Measurements from ENCODE around the gene MCF2L2.
A peak's percentile ranks its signal among the peaks of the same experiment; 100 is the strongest.
"Not testable (repeated sequence)": the region's sequence is repeated elsewhere in the genome, so short reads cannot be mapped to it uniquely, and the experiment has no call there.

Gene MCF2L2

GRCh38 chr3:183172051-183172639 lies 256.3 kb downstream of the MCF2L2 start:
- no peaks in the 10 kb centered on the region for H4K20me1 ChIP-seq
- peaks cover 5 to 25% (median 14%) of the 10 kb centered on the region in 11 experiments; a peak in 15 of 22 replicates for H3K9me3 ChIP-seq (replicated peaks in 1 of 11)
- H3K27ac ChIP-seq, result no peak overlapping the region
- no peak for TF ChIP-seq Cebpa-rat (IDR thresholded peaks at IDR 0.05)
- no peak overlapping the region for H3K9ac ChIP-seq
- peaks cover 7 to 17% (median 13%) of the 10 kb centered on the region in 11 experiments; a peak in 21 of 22 replicates for H3K27me3 ChIP-seq
- no peaks in the 10 kb centered on the region for H3K4me1 ChIP-seq
- H3K4me2 ChIP-seq, result no peak overlapping the region
- H3K36me3 ChIP-seq, result no peaks in the 10 kb centered on the region
- H3K4me3 ChIP-seq, result no peak overlapping the region

GRCh38 chr3:183167975-183168374 lies 260.4 kb downstream of the MCF2L2 start:
- H3K9me3 ChIP-seq (replicated peaks in 1 of 11), result peaks cover 7 to 34% (median 17%) of the 10 kb centered on the region in 11 experiments; a peak in 19 of 22 replicates
- H3K36me3 ChIP-seq, H3K9ac ChIP-seq, H3K4me2 ChIP-seq, H3K4me3 ChIP-seq, H4K20me1 ChIP-seq, H3K4me1 ChIP-seq, H3K27ac ChIP-seq: not testable (repeated sequence)
- H3K27me3 ChIP-seq, result peaks cover 0 to 18% (median 11%) of the 10 kb centered on the region in 11 experiments; a peak in 16 of 22 replicates

DNA sequence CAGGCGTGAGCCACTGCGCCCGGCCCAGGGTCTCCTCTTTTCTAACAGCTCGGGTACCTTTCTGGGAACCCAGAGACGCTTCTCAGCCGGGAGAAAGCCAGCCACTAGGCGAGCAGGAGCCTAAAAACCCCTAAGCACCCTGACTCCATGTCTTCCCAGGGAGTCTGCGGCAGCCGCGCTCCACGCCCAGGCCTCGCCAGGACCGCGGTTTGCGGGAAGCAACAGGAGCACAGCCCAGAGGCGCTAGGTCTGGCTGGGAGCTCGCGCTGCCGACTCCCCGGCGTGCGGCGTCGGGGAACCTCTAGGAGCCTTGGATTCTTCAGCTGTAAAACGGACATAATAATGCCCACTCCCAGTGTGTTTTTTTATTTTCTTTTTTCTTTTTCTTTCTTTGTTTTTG lies 264.9 kb downstream of the MCF2L2 start:
- Histone ChIP-seq H3K4me3 (no peak overlapping the region), H3K9me3 (replicated peaks in 1 of 11) (peaks cover 12 to 42% (median 18%) of the 10 kb centered on the region in 11 experiments; a peak in 19 of 22 replicates), H3K4me2 (no peak overlapping the region)

GRCh38 chr3:183161552-183162336 lies 266.7 kb downstream of the MCF2L2 start:
- no peak for TF ChIP-seq Cebpa-rat (IDR thresholded peaks at IDR 0.05)
- Histone ChIP-seq H3K4me2 (peak overlapping the region; percentile 92 to 99 (median 97)), H3K27ac (peak overlapping the region in 1 of 11 experiments; percentile 3; a peak in 1 of 22 replicates), H3K27me3 (peaks cover 10 to 57% (median 24%) of the 10 kb centered on the region in 11 experiments; a peak in 21 of 22 replicates), H3K4me1 (peaks cover 21 to 34% (median 28%) of the 10 kb centered on the region in 10 experiments), H4K20me1 (peaks cover 0 to 19% (median 0%) of the 10 kb centered on the region in 11 experiments; a peak in 6 of 22 replicates), H3K4me3 (peak overlapping the region; percentile 55 to 72 (median 64)), H3K9me3 (replicated peaks in 1 of 11) (peaks cover 0 to 34% (median 8%) of the 10 kb centered on the region in 11 experiments; a peak in 13 of 22 replicates), H3K36me3 (no peaks in the 10 kb centered on the region), H3K9ac (peak overlapping the region in 6 of 11 experiments; percentile 12 to 53 (median 26); a peak in 4 of 22 replicates)

More for the DNA sequence above, 264.9 kb downstream of the MCF2L2 start:
- H4K20me1 ChIP-seq, result peaks cover 0 to 19% (median 0%) of the 10 kb centered on the region in 11 experiments; a peak in 6 of 22 replicates
- H3K9ac ChIP-seq, result no peak overlapping the region
- no peaks in the 10 kb centered on the region for H3K36me3 ChIP-seq
- no peak overlapping the region for H3K27ac ChIP-seq
- peaks cover 21 to 29% (median 25%) of the 10 kb centered on the region in 10 experiments for H3K4me1 ChIP-seq
- H3K27me3 ChIP-seq, result peaks cover 10 to 50% (median 24%) of the 10 kb centered on the region in 11 experiments; a peak in 21 of 22 replicates
- TF ChIP-seq Cebpa-rat (IDR thresholded peaks at IDR 0.05), result no peak

DNA sequence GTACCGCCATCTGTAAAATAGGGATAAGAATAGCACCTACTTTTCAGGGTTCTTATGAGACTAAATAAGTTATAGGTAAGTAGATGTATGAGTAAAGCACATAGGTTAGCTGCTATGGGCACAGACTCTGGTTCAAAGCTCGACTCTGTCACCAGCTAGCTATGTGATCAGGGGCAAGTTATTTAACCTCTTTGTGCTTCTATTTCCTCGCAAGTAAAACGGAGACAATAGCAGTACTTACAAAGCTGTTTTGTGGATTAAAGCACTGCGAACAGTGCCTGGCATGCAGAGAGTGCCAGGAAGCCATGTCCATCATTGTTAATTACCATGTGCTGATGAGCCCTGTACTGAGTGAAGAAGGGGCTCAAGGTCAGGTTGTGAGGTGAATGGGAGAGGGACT lies 267.8 kb downstream of the MCF2L2 start:
- Histone ChIP-seq H3K9ac (no peak overlapping the region), H3K27me3 (peaks cover 10 to 57% (median 24%) of the 10 kb centered on the region in 11 experiments; a peak in 21 of 22 replicates), H3K27ac (no peak overlapping the region), H4K20me1 (peaks cover 0 to 19% (median 0%) of the 10 kb centered on the region in 11 experiments; a peak in 6 of 22 replicates), H3K36me3 (no peaks in the 10 kb centered on the region), H3K9me3 (replicated peaks in 1 of 11) (peaks cover 0 to 34% (median 8%) of the 10 kb centered on the region in 11 experiments; a peak in 13 of 22 replicates), H3K4me2 (peak overlapping the region in 4 of 11 experiments; percentile 95 to 99 (median 97); a peak in 5 of 22 replicates), H3K4me1 (peaks cover 25 to 43% (median 36%) of the 10 kb centered on the region in 10 experiments), H3K4me3 (no peak overlapping the region)
- no peak for TF ChIP-seq Cebpa-rat (IDR thresholded peaks at IDR 0.05)

DNA sequence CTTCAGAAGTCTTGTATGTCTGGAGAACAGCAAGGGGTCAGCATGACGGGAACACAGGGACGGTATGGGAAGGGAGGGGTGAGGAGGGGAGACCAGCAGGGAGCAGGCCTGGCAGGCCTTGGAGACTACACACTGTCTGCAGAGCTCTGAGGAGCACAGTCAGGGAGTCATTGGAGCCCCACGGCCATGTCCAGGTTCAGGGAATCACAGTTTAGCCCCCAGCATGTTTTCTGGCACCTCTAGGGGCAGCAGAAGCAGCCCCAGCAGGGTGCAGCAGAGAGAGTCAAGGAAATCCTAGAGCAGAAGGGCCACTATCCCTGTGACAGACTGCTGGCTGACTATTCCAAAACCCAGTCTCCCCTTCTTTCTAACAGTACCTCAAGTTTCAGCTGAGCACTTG lies 269.1 kb downstream of the MCF2L2 start:
- TF ChIP-seq Cebpa-rat (IDR thresholded peaks at IDR 0.05), result no peak
- peaks cover 0 to 19% (median 0%) of the 10 kb centered on the region in 11 experiments; a peak in 6 of 22 replicates for H4K20me1 ChIP-seq
- H3K4me2 ChIP-seq, result peak overlapping the region in 5 of 11 experiments; percentile 34 to 79 (median 45); a peak in 6 of 22 replicates
- H3K27ac ChIP-seq, result no peak overlapping the region
- no peak overlapping the region for H3K4me3 ChIP-seq
- no peaks in the 10 kb centered on the region for H3K36me3 ChIP-seq
- peaks cover 10 to 54% (median 24%) of the 10 kb centered on the region in 11 experiments; a peak in 21 of 22 replicates for H3K27me3 ChIP-seq
- H3K9ac ChIP-seq, result no peak overlapping the region
- H3K9me3 ChIP-seq (replicated peaks in 1 of 11), result peaks cover 0 to 33% (median 8%) of the 10 kb centered on the region in 11 experiments; a peak in 13 of 22 replicates
- H3K4me1 ChIP-seq, result peaks cover 25 to 45% (median 37%) of the 10 kb centered on the region in 10 experiments

- Histone ChIP-seq H3K36me3 (no peaks in the 10 kb centered on the region), H3K4me1 (peaks cover 25 to 48% (median 37%) of the 10 kb centered on the region in 10 experiments), H3K27ac (0 out of 22 replicates have a peak overlapping the region, but pooled peaks of 1 of the 11 experiments have one; percentile 4), H3K9me3 (replicated peaks in 1 of 11) (peaks cover 0 to 26% (median 5%) of the 10 kb centered on the region in 11 experiments; a peak in 13 of 22 replicates), H3K4me3 (no peak overlapping the region), H4K20me1 (peaks cover 0 to 19% (median 0%) of the 10 kb centered on the region in 11 experiments; a peak in 6 of 22 replicates), H3K4me2 (peak overlapping the region; percentile 18 to 79 (median 44); a peak in 19 of 22 replicates), H3K27me3 (peaks cover 10 to 46% (median 24%) of the 10 kb centered on the region in 11 experiments; a peak in 21 of 22 replicates), H3K9ac (no peak overlapping the region; a peak in 1 of 22 replicates)
- TF ChIP-seq Cebpa-rat (IDR thresholded peaks at IDR 0.05), result no peak
Observed at GRCh38 chr3:183158551-183159006, 269.8 kb downstream of the MCF2L2 start.

- Histone ChIP-seq H3K4me2 (peak overlapping the region in 2 of 11 experiments; percentile 37 to 40; a peak in 4 of 22 replicates), H3K27me3 (peaks cover 10 to 42% (median 22%) of the 10 kb centered on the region in 11 experiments; a peak in 21 of 22 replicates), H3K4me3 (no peak overlapping the region), H3K9ac (no peak overlapping the region), H3K9me3 (replicated peaks in 1 of 11) (peaks cover 0 to 21% (median under 1%) of the 10 kb centered on the region in 11 experiments; a peak in 8 of 22 replicates), H3K4me1 (peaks cover 25 to 53% (median 37%) of the 10 kb centered on the region in 10 experiments), H4K20me1 (peaks cover 0 to 19% (median 0%) of the 10 kb centered on the region in 11 experiments; a peak in 6 of 22 replicates), H3K36me3 (no peaks in the 10 kb centered on the region), H3K27ac (no peak overlapping the region)
- no peak for TF ChIP-seq Cebpa-rat (IDR thresholded peaks at IDR 0.05)
Observed at GRCh38 chr3:183158113-183158512, 270.3 kb downstream of the MCF2L2 start.

Measured in BLaER1 treated with 17β-estradiol and CSF1 and Interleukin-3, amounts not matched to agents 10 nM and 100 nM (cell line).